ENCODE data around the gene AQP10. TPM values are rescaled to one million over a fixed set of nuclear protein-coding genes. Genes with fewer than 3 reads are reported as not detected.
"Not testable (repeated sequence)": the region's sequence is repeated elsewhere in the genome, so short reads cannot be mapped to it uniquely, and the experiment has no call there.

AQP10 gene
- total RNA-seq, 4 donors from 2014 or later = not detected

- no peaks in the 10 kb centered on the region for H3K27me3 ChIP-seq
- intact Hi-C loops (cut with DNase I; ENCODE audit: low total_unique reads) (no loop called here), in situ Hi-C loops (cut with MboI; ENCODE audit: low pct_ligation_motif_present in 1 of 4, low pct_unique_long_range_greater_than_20kb in 1 of 4, low sequenced_read_pairs in 3 of 4) (no loop called here)
- no peaks in the 10 kb centered on the region for H3K36me3 ChIP-seq
- no peak for DNase-seq
- H3K4me3 ChIP-seq = no peak overlapping the region
- H3K27ac ChIP-seq = no peak overlapping the region
- H3K9me3 ChIP-seq = peaks cover 21 to 25% of the 10 kb centered on the region in 2 donors
- H3K4me1 ChIP-seq = no peaks in the 10 kb centered on the region
- 63 to 79% methylated on average over 6 to 8 of the region's 8 CpGs for WGBS, 2 donors (ENCODE audit: low coverage in 1 of 2)
- TF ChIP-seq POLR2AphosphoS5 (IDR thresholded peaks at IDR 0.05) (no peak), EP300 (IDR thresholded peaks at IDR 0.05; ENCODE audit: low read depth) (no peak), POLR2A (IDR thresholded peaks at IDR 0.05) (no peak), CTCF (IDR thresholded peaks at IDR 0.05) (no peak)
Observed at GRCh38 chr1:154295408-154296235, 25.3 kb upstream of the AQP10 start.

- H3K9me3 ChIP-seq = peaks cover 0 to 6% of the 10 kb centered on the region in 2 donors
- no peaks in the 10 kb centered on the region for H3K4me1 ChIP-seq
- no peak overlapping the region for H3K27ac ChIP-seq
- TF ChIP-seq POLR2A (IDR thresholded peaks at IDR 0.05) (no peak), POLR2AphosphoS5 (IDR thresholded peaks at IDR 0.05) (no peak), EP300 (IDR thresholded peaks at IDR 0.05; ENCODE audit: low read depth) (no peak), CTCF (IDR thresholded peaks at IDR 0.05) (no peak)
- no peak for DNase-seq
- in situ Hi-C loops (cut with MboI; ENCODE audit: low pct_ligation_motif_present in 1 of 4, low pct_unique_long_range_greater_than_20kb in 1 of 4, low sequenced_read_pairs in 3 of 4) (no loop called here), intact Hi-C loops (cut with DNase I; ENCODE audit: low total_unique reads) (no loop called here)
- H3K36me3 ChIP-seq = no peaks in the 10 kb centered on the region
- no peak overlapping the region for H3K4me3 ChIP-seq
- 94% methylated on average over 1 of the region's 1 CpG; no CpG with 5 or more reads in 1 of the 2 donors for WGBS, 2 donors (ENCODE audit: low coverage in 1 of 2)
- H3K27me3 ChIP-seq = no peaks in the 10 kb centered on the region
Observed at GRCh38 chr1:154301582-154301981, 19.3 kb upstream of the AQP10 start.

GRCh38 chr1:154304664-154305337 lies 16.1 kb upstream of the AQP10 start:
- in situ Hi-C loops (cut with MboI; ENCODE audit: low pct_ligation_motif_present in 1 of 4, low pct_unique_long_range_greater_than_20kb in 1 of 4, low sequenced_read_pairs in 3 of 4) = no loop called here
- no peak for TF ChIP-seq POLR2A (IDR thresholded peaks at IDR 0.05)
- no peak for TF ChIP-seq CTCF (IDR thresholded peaks at IDR 0.05)
- TF ChIP-seq EP300 (IDR thresholded peaks at IDR 0.05; ENCODE audit: low read depth) = no peak
- TF ChIP-seq POLR2AphosphoS5 (IDR thresholded peaks at IDR 0.05) = no peak
- intact Hi-C loops (cut with DNase I; ENCODE audit: low total_unique reads) = no loop called here
- WGBS, 2 donors (ENCODE audit: low coverage in 1 of 2) = 40 to 73% methylated on average over 1 to 9 of the region's 9 CpGs
- no peaks in the 10 kb centered on the region for H3K9me3 ChIP-seq
- H3K4me3 ChIP-seq = no peak overlapping the region
- H3K27me3 ChIP-seq = no peaks in the 10 kb centered on the region
- H3K4me1 ChIP-seq = no peaks in the 10 kb centered on the region
- H3K27ac ChIP-seq = no peak overlapping the region
- DNase-seq = no peak
- no peaks in the 10 kb centered on the region for H3K36me3 ChIP-seq

GRCh38 chr1:154306151-154306550 lies 14.7 kb upstream of the AQP10 start:
- no peak for DNase-seq
- in situ Hi-C loops (cut with MboI; ENCODE audit: low pct_ligation_motif_present in 1 of 4, low pct_unique_long_range_greater_than_20kb in 1 of 4, low sequenced_read_pairs in 3 of 4) = no loop called here
- Histone ChIP-seq H3K36me3 (no peaks in the 10 kb centered on the region), H3K27ac (no peak overlapping the region), H3K4me1 (no peaks in the 10 kb centered on the region), H3K9me3 (no peaks in the 10 kb centered on the region), H3K4me3 (no peak overlapping the region), H3K27me3 (no peaks in the 10 kb centered on the region)
- intact Hi-C loops (cut with DNase I; ENCODE audit: low total_unique reads) = no loop called here
- TF ChIP-seq EP300 (IDR thresholded peaks at IDR 0.05; ENCODE audit: low read depth) = no peak
- TF ChIP-seq CTCF (IDR thresholded peaks at IDR 0.05) = no peak
- no peak for TF ChIP-seq POLR2A (IDR thresholded peaks at IDR 0.05)
- TF ChIP-seq POLR2AphosphoS5 (IDR thresholded peaks at IDR 0.05) = no peak
- WGBS, 2 donors (ENCODE audit: low coverage in 1 of 2) = 87 to 88% methylated on average over 2 to 3 of the region's 3 CpGs

GRCh38 chr1:154307670-154308270 lies 13.1 kb upstream of the AQP10 start:
- intact Hi-C loops (cut with DNase I; ENCODE audit: low total_unique reads) = loop anchor here (2.0 kb wide), 1 partner anchor 59 kb away; no protein-coding TSS in a partner anchor
- H3K27ac ChIP-seq; in situ Hi-C loops (cut with MboI; ENCODE audit: low pct_ligation_motif_present in 1 of 4, low pct_unique_long_range_greater_than_20kb in 1 of 4, low sequenced_read_pairs in 3 of 4); H3K36me3 ChIP-seq; DNase-seq; H3K4me1 ChIP-seq; H3K9me3 ChIP-seq; H3K27me3 ChIP-seq; H3K4me3 ChIP-seq: not testable (repeated sequence)
- 52 to 80% methylated on average over 1 to 4 of the region's 4 CpGs for WGBS, 2 donors (ENCODE audit: low coverage in 1 of 2)

GRCh38 chr1:154309136-154309535 lies 11.8 kb upstream of the AQP10 start:
- DNase-seq; H3K36me3 ChIP-seq; H3K4me3 ChIP-seq; H3K4me1 ChIP-seq; H3K27ac ChIP-seq; H3K27me3 ChIP-seq; in situ Hi-C loops (cut with MboI; ENCODE audit: low pct_ligation_motif_present in 1 of 4, low pct_unique_long_range_greater_than_20kb in 1 of 4, low sequenced_read_pairs in 3 of 4); H3K9me3 ChIP-seq: not testable (repeated sequence)
- intact Hi-C loops (cut with DNase I; ENCODE audit: low total_unique reads) = loop anchor here (2.0 kb wide), 1 partner anchor 60 kb away; no protein-coding TSS in a partner anchor
- WGBS, 2 donors (ENCODE audit: low coverage in 1 of 2) = 47 to 84% methylated on average over 2 to 7 of the region's 7 CpGs
